IMR-90 (cell line): ENCODE measurements around the gene STK10. TPM values are rescaled to one million over a fixed set of nuclear protein-coding genes. Genes with fewer than 3 reads are reported as not detected.

Experiments used
- ATAC-seq: fragments of 200-7000 bp; cut with Tn5 transposase; 2 replicates; pipeline ENCODE4 v1.9.1; 2020; ENCODE audit warnings: low read depth, mild to moderate bottlenecking, moderate library complexity
- BruUV-seq: library from RNA; stranded (reverse); fragments of 400-500 nt; replicated peaks from 2 replicates; lab custom pipeline; 2021; lab: Mats Ljungman, UMichigan
- CTCF ChIA-PET: fragments of 300-600 bp; formaldehyde crosslinking; extraction: SDS; loops from one replicate; lab custom pipeline; 2021; ENCODE audit warnings: antibody characterized with exemption; lab: Yijun Ruan, JAX
- POLR2A ChIA-PET: fragments of 300-600 bp; sonication (Branson Sonifier 250); formaldehyde crosslinking; loops from one replicate; lab custom pipeline; 2022; ENCODE audit warnings: antibody characterized with exemption; ENCODE audit not compliant: unreplicated experiment; lab: Charles Lee
- DNase-seq: peaks from one replicate; pipeline ENCODE4 v3.0.0; 2013
- H2AFZ ChIP-seq: replicated peaks from 2 replicates; pipeline ENCODE3; 2013; ENCODE audit warnings: low read length, mild to moderate bottlenecking; ENCODE audit not compliant: poor library complexity
- H2AK5ac ChIP-seq: 2 replicates; pipeline ENCODE4 v1.6.1; 2013; ENCODE audit warnings: low read depth, low read length, inconsistent platforms
- H2AK9ac ChIP-seq: replicated peaks from 2 replicates; pipeline ENCODE3; 2013; ENCODE audit warnings: mild to moderate bottlenecking, low read depth, low read length, moderate library complexity; ENCODE audit not compliant: poor library complexity
- H2BK120ac ChIP-seq: 2 replicates; pipeline ENCODE4 v1.6.1; 2013; ENCODE audit warnings: low read depth, low read length, inconsistent platforms
- H2BK15ac ChIP-seq: 3 replicates; pipeline ENCODE4 v1.6.1; 2013; ENCODE audit warnings: low read depth, low read length, inconsistent platforms
- H2BK20ac ChIP-seq: 2 replicates; pipeline ENCODE4 v1.6.1; 2013; ENCODE audit warnings: low read depth, mild to moderate bottlenecking, inconsistent platforms, low read length, moderate library complexity
- H2BK5ac ChIP-seq: 2 replicates; pipeline ENCODE4 v1.6.1; 2013; ENCODE audit warnings: mild to moderate bottlenecking, low read depth, low read length, inconsistent platforms; ENCODE audit not compliant: poor library complexity, severe bottlenecking
- H3K14ac ChIP-seq: replicated peaks from 2 replicates; pipeline ENCODE4 v1.6.1; 2013; ENCODE audit warnings: low read depth, low read length, inconsistent platforms
- H3K18ac ChIP-seq: 2 replicates; pipeline ENCODE4 v1.6.1; 2013; ENCODE audit warnings: low read depth, low read length, control low read depth
- H3K23ac ChIP-seq: 2 replicates; pipeline ENCODE4 v1.6.1; 2013; ENCODE audit warnings: low read depth, low read length, inconsistent platforms
- H3K27ac ChIP-seq: 2 replicates; pipeline ENCODE4 v1.5.1; 2013; ENCODE audit warnings: mild to moderate bottlenecking, control low read depth, low read length; ENCODE audit not compliant: insufficient read depth
- H3K27me3 ChIP-seq: 2 replicates; pipeline ENCODE4 v1.6.1; 2013; ENCODE audit warnings: low read length; ENCODE audit not compliant: control insufficient read depth, insufficient read depth
- H3K36me3 ChIP-seq: 2 replicates; pipeline ENCODE4 v1.6.1; 2013; ENCODE audit warnings: low read length, mixed read lengths; ENCODE audit not compliant: control insufficient read depth, insufficient read depth
- H3K4ac ChIP-seq: 2 replicates; pipeline ENCODE4 v1.6.1; 2013; ENCODE audit warnings: low read depth, low read length, inconsistent platforms
- H3K4me1 ChIP-seq: 2 replicates; pipeline ENCODE4 v1.6.1; 2013; ENCODE audit warnings: low read length, mixed read lengths; ENCODE audit not compliant: control insufficient read depth, insufficient read depth
- H3K4me2 ChIP-seq: 2 replicates; pipeline ENCODE4 v1.6.1; 2013; ENCODE audit warnings: low read depth, mild to moderate bottlenecking, control low read depth, low read length, moderate library complexity
- H3K4me3 ChIP-seq: 2 replicates; pipeline ENCODE4 v1.5.1; 2013; ENCODE audit warnings: low read depth, mild to moderate bottlenecking, control low read depth, low read length, moderate library complexity; ENCODE audit not compliant: insufficient read depth
- H3K56ac ChIP-seq: 2 replicates; pipeline ENCODE4 v1.6.1; 2013; ENCODE audit warnings: low read length, inconsistent platforms; ENCODE audit not compliant: insufficient read depth; ENCODE audit errors: extremely low read depth
- H3K79me1 ChIP-seq, 2 experiments: 2 replicates each; pipeline ENCODE4 v1.6.1; 2013; ENCODE audit warnings: low read length in 2 of 2, inconsistent platforms in 1 of 2, low read depth in 1 of 2
- H3K9ac ChIP-seq: 2 replicates; pipeline ENCODE4 v1.6.1; 2013; ENCODE audit warnings: low read depth, low read length, control low read depth
- H3K9me1 ChIP-seq: 2 replicates; pipeline ENCODE4 v1.6.1; 2013; ENCODE audit warnings: low read length, inconsistent platforms; ENCODE audit not compliant: insufficient read depth
- H3K9me3 ChIP-seq: 2 replicates; pipeline ENCODE4 v1.6.1; 2013; ENCODE audit warnings: low read length; ENCODE audit not compliant: control insufficient read depth, insufficient read depth
- H4K20me1 ChIP-seq: 2 replicates; pipeline ENCODE4 v1.6.1; 2013; ENCODE audit warnings: low read length, inconsistent platforms; ENCODE audit not compliant: insufficient read depth
- H4K5ac ChIP-seq: 2 replicates; pipeline ENCODE4 v1.6.1; 2013; ENCODE audit warnings: mild to moderate bottlenecking, low read depth, low read length, control low read depth
- H4K8ac ChIP-seq, 2 experiments: 2 replicates each; pipeline ENCODE4 v1.6.1; 2013; ENCODE audit warnings: low read depth in 2 of 2, low read length in 2 of 2, control low read depth in 1 of 2, inconsistent platforms in 1 of 2
- H4K91ac ChIP-seq: 2 replicates; pipeline ENCODE4 v1.6.1; 2013; ENCODE audit warnings: low read depth, low read length, inconsistent platforms; ENCODE audit not compliant: insufficient read depth
- BHLHE40 ChIP-seq: fragments of 150-350 bp; IDR thresholded peaks from 2 replicates; pipeline ENCODE4 v1.6.1; 2016; ENCODE audit warnings: mild to moderate bottlenecking, low read depth, low read length
- CHD1 ChIP-seq: IDR thresholded peaks from 2 replicates; pipeline ENCODE4 v1.6.1; 2012; ENCODE audit warnings: low read depth, low read length, improper control_type of control experiment
- MAFK ChIP-seq: IDR thresholded peaks from 2 replicates; pipeline ENCODE4 v1.6.1; 2012; ENCODE audit warnings: low read depth, low read length, improper control_type of control experiment
- MAZ ChIP-seq: IDR thresholded peaks from 2 replicates; pipeline ENCODE4 v1.6.1; 2012; ENCODE audit warnings: low read depth, mild to moderate bottlenecking, low read length, improper control_type of control experiment, moderate library complexity, borderline replicate concordance
- MXI1 ChIP-seq: IDR thresholded peaks from 2 replicates; pipeline ENCODE4 v1.6.1; 2012; ENCODE audit warnings: low read depth, mild to moderate bottlenecking, low read length, moderate library complexity, borderline replicate concordance
- NFE2L2 ChIP-seq: fragments of 150-350 bp; IDR thresholded peaks from 2 replicates; pipeline ENCODE4 v1.6.1; 2016; ENCODE audit warnings: low read depth, mild to moderate bottlenecking, low read length
- RFX5 ChIP-seq: IDR thresholded peaks from 2 replicates; pipeline ENCODE4 v1.8.0; 2012; ENCODE audit warnings: low read depth, mild to moderate bottlenecking, low read length, moderate library complexity
- SMC3 ChIP-seq: fragments of 150-350 bp; IDR thresholded peaks from 2 replicates; pipeline ENCODE4 v1.6.1; 2016; ENCODE audit warnings: low read depth, mild to moderate bottlenecking, antibody characterized with exemption, low read length, moderate library complexity
- WGBS, 2 experiments: methylation state at CpG; one replicate each; pipeline versions ENCODE4 v1.1.5 to v1.1.7; 2013; ENCODE audit warnings: missing lambda C conversion rate in 2 of 2; ENCODE audit not compliant: insufficient read length in 1 of 2; ENCODE audit errors: extremely low coverage in 2 of 2; 5-methylcytosine and 5-hydroxymethylcytosine counted together
- dilution Hi-C: fragments of 300-500 bp; cut with HindIII; formaldehyde crosslinking; loops from one replicate; pipeline ENCODE4 v1.14.3; 2018; ENCODE audit warnings: low sequenced_read_pairs; ENCODE audit not compliant: unreplicated experiment
- in situ Hi-C: fragments of 300-500 bp; cut with MboI; formaldehyde crosslinking; loops from 3 replicates; pipeline ENCODE4 v1.14.3; 2019; ENCODE audit warnings: low sequenced_read_pairs, inconsistent platforms, mixed read lengths
- intact Hi-C: fragments of 100-400 bp; cut with micrococcal nuclease; formaldehyde crosslinking; loops from 2 replicates; pipeline ENCODE4 v1.10.0; 2022
- polyA plus RNA-seq, 3 experiments: library from polyadenylated mRNA; depleted of rRNA; stranded (reverse); fragments of >200 nt; gene quantifications; 2 replicates each; pipeline ENCODE4 v1.2.3, GENCODE V29; 2012; ENCODE audit warnings: low replicate concordance in 1 of 3
- total RNA-seq: library from RNA; depleted of rRNA; stranded (reverse); fragments of >200 nt; gene quantifications from 2 replicates; pipeline ENCODE4 v1.2.3, GENCODE V29; 2012

STK10 gene
- total and polyA plus RNA-seq, 2 of the 4 experiments (the other 2 are of a cell fraction), result 15.4 to 18.5 TPM

- no TSS peak for BruUV-seq
Measured at GRCh38 chr5:172118891-172119290, 69.1 kb downstream of the STK10 start.

More at GRCh38 chr5:172118891-172119290, 69.1 kb downstream of the STK10 start:
- TF ChIP-seq RFX5 (no peak), NFE2L2 (no peak), SMC3 (no peak), BHLHE40 (no peak), MXI1 (no peak), MAZ (no peak), CHD1 (no peak), MAFK (no peak)
- Histone ChIP-seq H3K4me3 (no peak overlapping the region), H3K18ac (no peak overlapping the region), H2BK5ac (no peak overlapping the region), H4K20me1 (peaks cover 5% of the 10 kb centered on the region; the same call in 1 of the 2 replicates), H3K9me3 (no peaks in the 10 kb centered on the region), H3K4ac (no peak overlapping the region), H3K23ac (no peak overlapping the region), H4K91ac (no peak overlapping the region), H2BK20ac (no peak overlapping the region), H4K5ac (no peak overlapping the region), H3K27me3 (no peaks in the 10 kb centered on the region), H3K56ac (no peak overlapping the region), H3K9ac (no peak overlapping the region), H3K9me1 (peaks cover 11% of the 10 kb centered on the region; the same call in 1 of the 2 replicates), H3K14ac (no peak overlapping the region), H3K27ac (no peak overlapping the region), H2BK120ac (no peak overlapping the region), H3K79me1 (peaks cover 10 to 38% of the 10 kb centered on the region in 2 experiments; a peak in 3 of 4 replicates), H2BK15ac (no peak overlapping the region), H4K8ac (no peak overlapping the region), H2AK9ac (no peak overlapping the region), H2AK5ac (no peak overlapping the region), H2AFZ (peak overlapping the region; percentile 11), H3K4me2 (no peak overlapping the region), H3K4me1 (peaks cover 5% of the 10 kb centered on the region; the same call in 1 of the 2 replicates), H3K36me3 (peaks cover 12% of the 10 kb centered on the region; the same call in 1 of the 2 replicates)
- ChIA-PET POLR2A (no interaction called here), CTCF (no interaction called here)
- dilution Hi-C loops, result no loop called here
- ATAC-seq (no peak), DNase-seq (no peak)
- 80% methylated on average over 1 of the region's 11 CpGs; no CpG with 5 or more reads in 1 of the 2 experiments for WGBS, 2 experiments
- in situ Hi-C loops, result no loop called here
- intact Hi-C loops, result no loop called here
